Thoracic aorta (tissue), 2 donors: ENCODE data around the gene MRTFB. TPM values are rescaled to one million over a fixed set of nuclear protein-coding genes. Genes with fewer than 3 reads are reported as not detected.

Experiments used
- ATAC-seq: fragments of 150-250 bp; one replicate; pipeline ENCODE4 v1.8.0; 2017; ENCODE audit warnings: low read depth; ENCODE audit not compliant: insufficient number of reproducible peaks, low FRiP score
- DNase-seq: peaks from one replicate; pipeline ENCODE4 v3.0.0-alpha.2; 2020; ENCODE audit warnings: low spot score
- H3K27ac ChIP-seq, 2 donors: fragments of 200-600 bp; sonication (generic); 1 replicate in 1 of 2; 2 replicates in 1 of 2; pipeline ENCODE4 v1.5.1; 2016; ENCODE audit warnings: mild to moderate bottlenecking in 2 of 2, moderate library complexity in 2 of 2
- H3K27me3 ChIP-seq: fragments of 200-600 bp; sonication (generic); replicated peaks from 2 replicates; pipeline ENCODE4 v1.6.0; 2016; ENCODE audit warnings: mild to moderate bottlenecking; ENCODE audit not compliant: insufficient read depth
- H3K36me3 ChIP-seq: fragments of 200-600 bp; sonication (generic); one replicate; pipeline ENCODE4 v1.5.1; 2016
- H3K4me1 ChIP-seq, 2 donors: fragments of 200-600 bp; sonication (generic); 1 replicate in 1 of 2; 2 replicates in 1 of 2; pipeline versions ENCODE4 v1.5.1 to v1.6.0; 2016; ENCODE audit warnings: low read depth in 2 of 2, mild to moderate bottlenecking in 1 of 2; ENCODE audit not compliant: control insufficient read depth in 1 of 2
- H3K4me3 ChIP-seq: fragments of 200-600 bp; sonication (generic); 2 replicates; pipeline ENCODE4 v1.5.1; 2016; ENCODE audit warnings: mild to moderate bottlenecking
- H3K9me3 ChIP-seq: fragments of 200-600 bp; sonication (generic); 2 replicates; pipeline ENCODE4 v1.5.1; 2016
- CTCF ChIP-seq: fragments of 200-600 bp; sonication (generic); IDR thresholded peaks from one replicate; pipeline ENCODE4 v1.5.1; 2019; ENCODE audit warnings: antibody characterized with exemption
- total RNA-seq, 2 donors: library from RNA; depleted of rRNA; stranded (reverse); fragments of >200 nt; gene quantifications; one replicate each; pipeline versions ENCODE4 v1.1.0 to v1.2.3, GENCODE V29; 2016

Gene MRTFB
- total RNA-seq, 2 donors from 2014 or later, result 38.0 to 73.8 TPM

GRCh38 chr16:14051103-14051729 lies 19.9 kb upstream of the MRTFB start:
- no peak for TF ChIP-seq CTCF
- H3K4me1 ChIP-seq, result no peaks in the 10 kb centered on the region
- H3K27me3 ChIP-seq, result no peaks in the 10 kb centered on the region
- no peak overlapping the region for H3K4me3 ChIP-seq
- DNase-seq, result no peak
- no peak overlapping the region for H3K27ac ChIP-seq
- no peak for ATAC-seq
- H3K9me3 ChIP-seq, result no peaks in the 10 kb centered on the region
- H3K36me3 ChIP-seq, result no peaks in the 10 kb centered on the region

- Histone ChIP-seq H3K9me3 (no peaks in the 10 kb centered on the region), H3K4me1 (peaks cover 7 to 13% of the 10 kb centered on the region in 2 donors), H3K36me3 (no peaks in the 10 kb centered on the region), H3K4me3 (peak overlapping the region; percentile 62), H3K27me3 (no peaks in the 10 kb centered on the region), H3K27ac (peak overlapping the region; percentile 70 to 89)
- peak; percentile 71 for ATAC-seq
- TF ChIP-seq CTCF, result no peak
- DNase-seq, result no peak
Observed at GRCh38 chr16:14056970-14057369, 14.1 kb upstream of the MRTFB start.

GRCh38 chr16:14057878-14058382 lies 13.2 kb upstream of the MRTFB start:
- no peaks in the 10 kb centered on the region for H3K27me3 ChIP-seq
- H3K4me1 ChIP-seq, result peaks cover 7 to 13% of the 10 kb centered on the region in 2 donors
- peak overlapping the region; percentile 70 to 89 for H3K27ac ChIP-seq
- no peaks in the 10 kb centered on the region for H3K36me3 ChIP-seq
- H3K9me3 ChIP-seq, result no peaks in the 10 kb centered on the region
- H3K4me3 ChIP-seq, result peak overlapping the region; percentile 62
- TF ChIP-seq CTCF, result no peak
- DNase-seq (peak; percentile 12), ATAC-seq (peak; percentile 58)

GRCh38 chr16:14061732-14062259 lies 9.3 kb upstream of the MRTFB start:
- DNase-seq (no peak), ATAC-seq (no peak)
- no peaks in the 10 kb centered on the region for H3K9me3 ChIP-seq

More at GRCh38 chr16:14061732-14062259, 9.3 kb upstream of the MRTFB start:
- Histone ChIP-seq H3K27ac (no peak overlapping the region), H3K4me3 (no peak overlapping the region), H3K36me3 (no peaks in the 10 kb centered on the region), H3K4me1 (peaks cover 7 to 13% of the 10 kb centered on the region in 2 donors), H3K27me3 (no peaks in the 10 kb centered on the region)
- TF ChIP-seq CTCF, result no peak
